H1 (cell line): ENCODE data around the gene FMO4. TPM values are rescaled to one million over a fixed set of nuclear protein-coding genes. Genes with fewer than 3 reads are reported as not detected.

Experiments
- ATF2 ChIP-seq: IDR thresholded peaks from 2 replicates; pipeline ENCODE4 v1.6.1; 2012; ENCODE audit warnings: low read length, inconsistent platforms
- FOSL1 ChIP-seq: IDR thresholded peaks from 2 replicates; pipeline ENCODE4 v1.6.1; 2011; ENCODE audit warnings: mild to moderate bottlenecking, low read depth, low read length, moderate library complexity; ENCODE audit not compliant: insufficient read depth
- HDAC2 ChIP-seq, 2 experiments: fragments of 300-600 bp in 1 of 2; sonication (generic) in 1 of 2; IDR thresholded peaks; 2 replicates each; pipeline ENCODE4 v1.6.1; 2011 to 2012; ENCODE audit warnings: low read depth in 2 of 2, low read length in 2 of 2, mild to moderate bottlenecking in 2 of 2, moderate library complexity in 2 of 2, borderline replicate concordance in 1 of 2, inconsistent platforms in 1 of 2
- HDAC6 ChIP-seq: IDR thresholded peaks from one replicate; pipeline ENCODE4 v1.7.1; 2012; ENCODE audit warnings: low read depth, mild to moderate bottlenecking, inconsistent platforms, low read length, moderate library complexity
- polyA plus RNA-seq, 7 experiments: library from polyadenylated mRNA; depleted of rRNA in 3 of 7; stranded (reverse) in 5 of 7; unstranded in 2 of 7; fragments of >200 nt in 5 of 7; fragments of 200-250 nt in 2 of 7; gene quantifications; 1 replicate in 5 of 7; 2 replicates in 1 of 7; 4 replicates in 1 of 7; pipeline versions ENCODE4 v1.2.1 to v1.2.3, GENCODE V29; 2011 to 2013; ENCODE audit warnings: missing spikeins in 2 of 7, mixed read lengths in 2 of 7
- total RNA-seq: library from RNA; stranded (reverse); fragmentation: NEBNext Ultra II Directional; extraction: Animal tissue kit (Norgen Biotek cat#: 25700); gene quantifications from 2 replicates; pipeline ENCODE4 v1.2.1, GENCODE V29; 2021

FMO4 gene
- total and polyA plus RNA-seq, 2 of the 8 experiments (the other 6 are each of a cell fraction or from before 2014, with no cell fraction given), result 1.5 to 2.3 TPM

- TF ChIP-seq HDAC6 (no peak), FOSL1 (no peak), ATF2 (no peak), HDAC2 (IDR thresholded peaks at IDR 0.05; ENCODE audit: borderline replicate concordance in 1 of 2, low read depth in 2 of 2, low read length in 2 of 2) (no peak)
Measured at GRCh38 chr1:171350594-171350993, 36.6 kb downstream of the FMO4 start (continued).
